HCT116 (cell line): Measurements from ENCODE around the gene RAP2B. TPM values are rescaled to one million over a fixed set of nuclear protein-coding genes. Genes with fewer than 3 reads are reported as not detected.
"Not testable (repeated sequence)": the region's sequence is repeated elsewhere in the genome, so short reads cannot be mapped to it uniquely, and the experiment has no call there.

ENCODE experiments used
- ATAC-seq: fragments of 200-7000 bp; cut with Tn5 transposase; 2 replicates; pipeline ENCODE4 v1.9.1; 2020; ENCODE audit warnings: mild to moderate bottlenecking, moderate library complexity
- BruUV-seq: library from RNA; stranded (reverse); fragments of 400-500 nt; replicated peaks from 2 replicates; lab custom pipeline; 2021; lab: Mats Ljungman, UMichigan
- CTCF ChIA-PET: fragments of 300-600 bp; sonication (Branson Sonifier 250); formaldehyde crosslinking; loops from one replicate; lab custom pipeline; 2021; ENCODE audit warnings: antibody characterized with exemption; lab: Charles Lee
- POLR2A ChIA-PET: fragments of 300-600, 350-600 bp; sonication (Branson Sonifier 250); formaldehyde crosslinking; loops from one replicate; lab custom pipeline; 2021; ENCODE audit warnings: antibody characterized with exemption; lab: Charles Lee
- RAD21 ChIA-PET, 2 experiments: fragments of 300-600 bp; sonication (Branson Sonifier 250); formaldehyde crosslinking; loops; one replicate each; lab custom pipeline; 2023; ENCODE audit warnings: low total read pairs in 2 of 2; ENCODE audit not compliant: uncharacterized antibody in 2 of 2, unreplicated experiment in 2 of 2, low non-redundant PET in 1 of 2; lab: Charles Lee
- DNase-seq: peaks from one replicate; pipeline ENCODE4 v3.0.0-alpha.2; 2010; ENCODE audit warnings: low read depth, low spot score
- H2AFZ ChIP-seq: fragments of 200-600 bp; shearing (Covaris generic), sonication (generic); 2 replicates; pipeline ENCODE4 v1.6.1; 2017; ENCODE audit warnings: low read depth, mixed run types, mixed read lengths, antibody characterized with exemption, low read length; ENCODE audit not compliant: poor library complexity, severe bottlenecking
- H3K27ac ChIP-seq: 2 replicates; pipeline ENCODE4 v1.5.1; 2012; ENCODE audit warnings: low read depth, low read length
- H3K27me3 ChIP-seq: fragments of 200-600 bp; sonication (generic); 2 replicates; pipeline ENCODE4 v1.6.1; 2016; ENCODE audit warnings: mixed run types, low read length, mixed read lengths; ENCODE audit not compliant: insufficient read depth
- H3K36me3 ChIP-seq, 2 experiments: fragments of 200-500 bp in 1 of 2; fragments of 200-600 bp in 1 of 2; sonication (Bioruptor generic) in 1 of 2; sonication (generic) in 1 of 2; 2 replicates each; pipeline versions ENCODE4 v1.5.1 to v1.6.1; 2014 to 2016; ENCODE audit warnings: low read length in 2 of 2, inconsistent platforms in 1 of 2, mixed read lengths in 1 of 2, mixed run types in 1 of 2; ENCODE audit not compliant: insufficient read depth in 2 of 2, control insufficient read depth in 1 of 2
- H3K4me1 ChIP-seq, 2 experiments: fragments of 200-600 bp in 1 of 2; sonication (generic) in 1 of 2; 2 replicates each; pipeline versions ENCODE4 v1.5.1 to v1.6.1; 2012 to 2017; ENCODE audit warnings: low read length in 2 of 2, inconsistent platforms in 1 of 2, mild to moderate bottlenecking in 1 of 2, mixed read lengths in 1 of 2, mixed run types in 1 of 2, moderate library complexity in 1 of 2; ENCODE audit not compliant: insufficient read depth in 2 of 2, control insufficient read depth in 1 of 2
- H3K4me2 ChIP-seq: fragments of 200-600 bp; sonication (generic); 2 replicates; pipeline ENCODE4 v1.6.1; 2017; ENCODE audit warnings: mixed run types, low read length, mixed read lengths
- H3K4me3 ChIP-seq, 2 experiments: fragments of 200-600 bp in 1 of 2; sonication (generic) in 1 of 2; replicated peaks in 1 of 2; 2 replicates each; pipeline ENCODE4 v1.5.1; 2011 to 2016; ENCODE audit warnings: low read length in 2 of 2, control low read depth in 1 of 2, low read depth in 1 of 2, mild to moderate bottlenecking in 1 of 2, mixed read lengths in 1 of 2, mixed run types in 1 of 2
- H3K79me2 ChIP-seq: fragments of 200-600 bp; sonication (generic); 2 replicates; pipeline ENCODE4 v1.6.1; 2017; ENCODE audit warnings: mild to moderate bottlenecking, mixed run types, low read length, moderate library complexity, mixed read lengths; ENCODE audit not compliant: insufficient read depth
- H3K9ac ChIP-seq: fragments of 200-600 bp; sonication (generic); 2 replicates; pipeline ENCODE4 v1.6.1; 2016; ENCODE audit warnings: low read length, mixed read lengths
- H3K9me2 ChIP-seq: fragments of 200-600 bp; sonication (generic), shearing (Covaris generic); 2 replicates; pipeline ENCODE4 v1.6.1; 2017; ENCODE audit warnings: mixed run types, mild to moderate bottlenecking, moderate library complexity; ENCODE audit not compliant: insufficient read depth
- H3K9me3 ChIP-seq, 2 experiments: fragments of 200-500 bp in 1 of 2; fragments of 200-600 bp in 1 of 2; sonication (Bioruptor generic) in 1 of 2; sonication (generic) in 1 of 2; 2 replicates each; pipeline ENCODE4 v1.6.1; 2014 to 2017; ENCODE audit warnings: low read length in 2 of 2, mixed read lengths in 2 of 2, inconsistent platforms in 1 of 2, low read depth in 1 of 2, mild to moderate bottlenecking in 1 of 2, mixed run types in 1 of 2, moderate library complexity in 1 of 2; ENCODE audit not compliant: control insufficient read depth in 1 of 2, insufficient read depth in 1 of 2
- H4K20me1 ChIP-seq: fragments of 200-600 bp; sonication (generic), shearing (Covaris generic); 2 replicates; pipeline ENCODE4 v1.6.1; 2017; ENCODE audit warnings: mixed run types, mild to moderate bottlenecking, moderate library complexity; ENCODE audit not compliant: insufficient read depth
- ELF1 ChIP-seq: IDR thresholded peaks from 2 replicates; pipeline ENCODE4 v1.6.1; 2012; ENCODE audit warnings: low read depth, borderline replicate concordance
- EZH2 ChIP-seq: fragments of 200-600 bp; sonication (generic); IDR thresholded peaks from 2 replicates; pipeline ENCODE4 v1.6.1; 2017; ENCODE audit warnings: antibody characterized with exemption, mixed run types
- FOSL1 ChIP-seq: IDR thresholded peaks from 2 replicates; pipeline ENCODE4 v1.6.1; 2012; ENCODE audit warnings: low read depth
- MAX ChIP-seq: IDR thresholded peaks from 2 replicates; pipeline ENCODE4 v1.6.1; 2012
- POLR2A ChIP-seq: IDR thresholded peaks from 2 replicates; pipeline ENCODE4 v1.7.0; 2011; ENCODE audit warnings: borderline replicate concordance; ENCODE audit not compliant: insufficient read depth, insufficient read length; ENCODE audit errors: extremely low read depth
- POLR2AphosphoS5 ChIP-seq: IDR thresholded peaks from 2 replicates; pipeline ENCODE4 v1.6.1; 2011; ENCODE audit warnings: mild to moderate bottlenecking, low read depth, low read length, moderate library complexity
- RAD21 ChIP-seq: IDR thresholded peaks from 2 replicates; pipeline ENCODE4 v1.6.1; 2012; ENCODE audit warnings: low read depth, mild to moderate bottlenecking
- SIN3A ChIP-seq: IDR thresholded peaks from 2 replicates; pipeline ENCODE4 v1.6.1; 2012; ENCODE audit warnings: low read depth
- YY1 ChIP-seq: IDR thresholded peaks from 2 replicates; pipeline ENCODE4 v1.6.1; 2011; ENCODE audit warnings: low read length, low read depth, moderate library complexity, mild to moderate bottlenecking; ENCODE audit not compliant: insufficient replicate concordance; ENCODE audit errors: extremely low read depth
- ZNF274 ChIP-seq: fragments of 200-500 bp; sonication (Bioruptor generic); IDR thresholded peaks from 2 replicates; pipeline ENCODE4 v1.6.1; 2014; ENCODE audit warnings: mild to moderate bottlenecking, low read depth, low read length, inconsistent platforms
- intact Hi-C: fragments of 100-400 bp; cut with micrococcal nuclease; formaldehyde crosslinking; loops from 2 replicates; pipeline ENCODE4 v1.10.0; 2022
- total RNA-seq: library from RNA; stranded (reverse); gene quantifications from one replicate; pipeline ENCODE4 v1.2.1, GENCODE V29; 2021; ENCODE audit not compliant: unreplicated experiment
- TF ChIP-seq, protein P1 (sequence below): IDR thresholded peaks from 2 replicates; pipeline ENCODE4 v1.6.1; 2011; ENCODE audit warnings: mild to moderate bottlenecking, low read length, moderate library complexity; ENCODE audit not compliant: insufficient replicate concordance; ENCODE audit errors: extremely low read depth

RAP2B gene
- total RNA-seq, 1 experiment from 2014 or later, result 24.2 TPM

- Histone ChIP-seq H3K27me3 (no peaks in the 10 kb centered on the region), H3K79me2 (no peaks in the 10 kb centered on the region), H3K4me2 (no peak overlapping the region), H4K20me1 (no peaks in the 10 kb centered on the region), H3K27ac (no peak overlapping the region), H3K9me2 (no peaks in the 10 kb centered on the region), H3K4me1 (no peaks in the 10 kb centered on the region), H3K9ac (no peak overlapping the region), H3K36me3 (no peaks in the 10 kb centered on the region), H3K9me3 (no peaks in the 10 kb centered on the region), H2AFZ (no peak overlapping the region), H3K4me3 (no peak overlapping the region)
- no TSS peak for BruUV-seq
- CTCF ChIA-PET, result no interaction called here
- POLR2A ChIA-PET, result no interaction called here
- TF ChIP-seq ZNF274 (no peak), EZH2 (no peak), YY1 (no peak), ELF1 (no peak), POLR2A (no peak), MAX (no peak), FOSL1 (no peak), RAD21 (no peak), SIN3A (no peak), POLR2AphosphoS5 (no peak)
- TF ChIP-seq, protein P1, sequence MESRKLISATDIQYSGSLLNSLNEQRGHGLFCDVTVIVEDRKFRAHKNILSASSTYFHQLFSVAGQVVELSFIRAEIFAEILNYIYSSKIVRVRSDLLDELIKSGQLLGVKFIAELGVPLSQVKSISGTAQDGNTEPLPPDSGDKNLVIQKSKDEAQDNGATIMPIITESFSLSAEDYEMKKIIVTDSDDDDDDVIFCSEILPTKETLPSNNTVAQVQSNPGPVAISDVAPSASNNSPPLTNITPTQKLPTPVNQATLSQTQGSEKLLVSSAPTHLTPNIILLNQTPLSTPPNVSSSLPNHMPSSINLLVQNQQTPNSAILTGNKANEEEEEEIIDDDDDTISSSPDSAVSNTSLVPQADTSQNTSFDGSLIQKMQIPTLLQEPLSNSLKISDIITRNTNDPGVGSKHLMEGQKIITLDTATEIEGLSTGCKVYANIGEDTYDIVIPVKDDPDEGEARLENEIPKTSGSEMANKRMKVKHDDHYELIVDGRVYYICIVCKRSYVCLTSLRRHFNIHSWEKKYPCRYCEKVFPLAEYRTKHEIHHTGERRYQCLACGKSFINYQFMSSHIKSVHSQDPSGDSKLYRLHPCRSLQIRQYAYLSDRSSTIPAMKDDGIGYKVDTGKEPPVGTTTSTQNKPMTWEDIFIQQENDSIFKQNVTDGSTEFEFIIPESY, result no peak
- DNase-seq, result no peak
- intact Hi-C loops, result no loop called here
- RAD21 ChIA-PET, result no interaction called here
- ATAC-seq, result no peak
Observed at GRCh38 chr3:153113541-153113940, 48.5 kb upstream of the RAP2B start.

DNA sequence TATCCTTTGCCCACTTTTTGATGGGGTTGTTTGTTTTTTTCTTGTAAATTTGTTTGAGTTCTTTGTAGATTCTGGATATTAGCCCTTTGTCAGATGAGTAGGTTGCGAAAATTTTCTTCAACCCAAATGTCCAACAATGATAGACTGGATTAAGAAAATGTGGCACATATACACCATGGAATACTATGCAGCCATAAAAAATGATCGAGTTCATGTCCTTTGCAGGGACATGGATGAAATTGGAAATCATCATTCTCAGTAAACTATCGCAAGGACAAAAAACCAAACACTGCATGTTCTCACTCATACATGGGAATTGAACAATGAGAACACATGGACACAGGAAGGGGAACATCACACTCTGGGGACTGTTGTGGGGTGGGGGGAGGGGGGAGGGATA, 47.8 kb upstream of the RAP2B start:
- H3K27me3 ChIP-seq, H3K9me2 ChIP-seq, intact Hi-C loops, H3K4me3 ChIP-seq, H2AFZ ChIP-seq, ATAC-seq, H3K36me3 ChIP-seq, H3K4me2 ChIP-seq, POLR2A ChIA-PET, H4K20me1 ChIP-seq, RAD21 ChIA-PET, H3K4me1 ChIP-seq, H3K79me2 ChIP-seq, DNase-seq, H3K27ac ChIP-seq, H3K9me3 ChIP-seq, H3K9ac ChIP-seq, BruUV-seq: not testable (repeated sequence)
- CTCF ChIA-PET, result interaction anchor here (0.6 kb wide), 1 partner anchor 91 kb away, joined by 3 read pairs; no protein-coding TSS in a partner anchor
